ENCODE results near the gene IRAK1. TPM values are rescaled to one million over a fixed set of nuclear protein-coding genes. Genes with fewer than 3 reads are reported as not detected.

The IRAK1 gene
- total RNA-seq = 47.1 and 71.7 TPM in 2 replicates

GRCh38 chrX:154019633-154020528 lies at the start of gene IRAK1:
Gene IRAK1, minus strand, starts transcription at chrX:154019902. Its CDS starts 90 bp downstream, at chrX:154019812.

DNA sequence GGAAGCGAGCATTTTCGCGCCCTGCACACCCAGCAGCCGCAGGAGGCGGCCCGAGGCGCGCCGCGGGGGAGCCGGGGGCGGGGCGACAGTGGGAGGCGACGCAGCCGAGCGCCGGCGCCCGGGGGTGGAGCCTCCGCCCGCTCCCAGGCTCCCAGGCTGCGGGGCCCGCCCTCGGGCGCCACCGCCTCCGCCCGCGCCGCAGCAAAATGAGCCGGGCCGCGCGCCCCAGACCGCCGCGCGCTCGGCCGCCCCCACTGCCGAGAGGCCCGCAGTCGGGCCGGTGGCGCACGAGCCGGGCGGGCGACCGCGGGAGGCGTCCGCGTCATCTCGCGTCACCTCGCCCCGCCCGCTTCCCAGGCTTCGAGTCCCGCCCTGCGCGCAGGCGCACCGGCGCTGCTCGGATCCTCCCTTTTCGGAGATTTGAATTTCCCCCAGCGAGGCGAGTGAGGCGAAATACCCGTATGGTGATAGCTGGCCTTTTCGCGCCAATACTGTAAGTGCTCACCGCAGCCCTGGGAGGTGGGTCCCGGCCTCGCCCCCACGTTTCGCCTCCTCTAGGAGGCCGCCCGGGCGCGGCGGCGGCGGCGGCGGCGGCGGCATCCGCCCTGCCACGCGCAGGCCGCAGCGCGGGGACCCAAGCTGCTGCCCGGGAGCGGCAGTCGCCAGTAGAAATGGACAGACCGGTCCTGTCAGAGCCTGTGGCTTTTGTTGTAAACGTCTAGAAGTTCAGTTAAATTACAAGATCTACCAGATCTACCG lies 47.2 kb downstream of the IRAK1 start, which contains the start of gene TMEM187:
TSS of gene TMEM187 (plus strand) at position 387 of the 759 bp plus-strand sequence. CDS start 9,309 bp downstream, outside the sequence.

DNA sequence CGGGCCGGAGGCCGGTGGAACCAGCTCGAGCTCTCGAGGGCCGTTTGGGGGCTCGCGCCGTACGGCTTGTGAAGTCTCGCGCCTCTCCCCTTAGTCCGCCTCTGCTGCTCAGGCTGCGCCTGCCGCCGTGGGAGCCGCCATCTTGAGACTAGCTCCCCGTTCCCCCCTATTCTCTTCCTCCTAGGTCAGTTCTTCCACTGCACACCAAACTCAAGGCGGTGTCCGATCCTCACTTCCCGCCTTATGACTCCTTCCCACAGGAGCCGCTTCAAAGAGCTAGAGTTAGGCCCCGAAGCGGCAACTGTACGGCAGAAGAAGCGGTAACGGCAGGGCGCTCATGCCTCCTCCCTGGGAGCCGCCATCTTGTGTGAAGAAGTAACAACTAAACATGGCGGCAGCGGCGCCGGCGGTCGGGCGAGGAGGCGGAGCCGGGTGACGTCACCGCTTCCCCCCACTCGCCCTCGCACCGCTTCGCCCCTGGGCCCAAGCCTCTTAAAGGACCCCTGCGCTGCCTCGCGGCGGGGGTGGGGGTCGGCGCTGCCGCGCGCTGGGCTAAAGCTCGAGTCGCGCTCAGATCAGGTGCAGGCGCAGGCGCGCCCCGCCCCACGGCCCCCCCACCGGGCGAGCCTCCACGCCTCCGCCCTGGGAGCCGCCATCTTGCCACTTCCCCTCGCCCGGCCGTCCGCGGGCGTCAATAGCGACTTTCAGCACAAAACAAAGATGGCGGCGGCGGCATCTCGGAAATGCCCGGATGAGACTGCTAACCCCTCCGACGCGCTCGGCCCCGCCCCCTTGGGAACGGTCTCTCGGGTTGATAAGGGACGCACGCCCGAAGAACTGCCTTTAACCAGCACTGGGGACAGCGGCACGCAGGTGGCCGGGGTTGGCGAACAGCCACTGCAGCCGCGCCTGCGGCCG lies 48.0 kb downstream of the IRAK1 start, which contains the start of gene HCFC1:
TSS of gene HCFC1 (minus strand) at position 369 of the 918 bp plus-strand sequence. CDS start 978 bp downstream, outside the sequence.

Small RNA genes within 50 kb of the gene (small RNA-seq; reads per million reads assigned to genes)
- gene MIR3202-1 = not detected

Other genes with a start within 250 kb of the IRAK1 start
- gene SRPK3, start 238.9 kb downstream of the IRAK1 start, total RNA-seq = 0.65 TPM in 2 replicates
- gene IDH3G, start 225.5 kb downstream of the IRAK1 start, total RNA-seq = 41.1 and 41.8 TPM in 2 replicates
- 170 and 202 TPM in 2 replicates for gene SSR4, start 225.2 kb downstream of the IRAK1 start, total RNA-seq
- 0.78 and 0.97 TPM in 2 replicates for gene PDZD4, start 189.4 kb downstream of the IRAK1 start, total RNA-seq
- 0.43 and 0.52 TPM in 2 replicates for gene L1CAM, start 133.7 kb downstream of the IRAK1 start, total RNA-seq
- not detected in 2 replicates for gene AVPR2, start 115.2 kb downstream of the IRAK1 start, total RNA-seq
- 1.2 and 1.7 TPM in 2 replicates for gene ARHGAP4, start 93.6 kb downstream of the IRAK1 start, total RNA-seq
- 46.7 and 47.6 TPM in 2 replicates for gene NAA10, start 84.9 kb downstream of the IRAK1 start, total RNA-seq
- gene RENBP, start 75.3 kb downstream of the IRAK1 start, total RNA-seq = 5.1 and 7.7 TPM in 2 replicates
- gene HCFC1, start 48.1 kb downstream of the IRAK1 start, total RNA-seq = 21.5 and 26.9 TPM in 2 replicates
- gene TMEM187, start 47.1 kb downstream of the IRAK1 start, total RNA-seq = 5.1 and 5.7 TPM in 2 replicates
- gene MECP2, start 77.8 kb upstream of the IRAK1 start, total RNA-seq = 37.0 and 40.6 TPM in 2 replicates
- gene OPN1LW, start 124.3 kb upstream of the IRAK1 start, total RNA-seq = not detected in 2 replicates
- not detected in 2 replicates for gene OPN1MW, start 162.7 kb upstream of the IRAK1 start, total RNA-seq
- gene OPN1MW2, start 199.9 kb upstream of the IRAK1 start, total RNA-seq = not detected in 2 replicates
- not detected in 2 replicates for gene OPN1MW3, start 237.7 kb upstream of the IRAK1 start, total RNA-seq